H9 (cell line): ENCODE data around the gene ABLIM1. TPM values are rescaled to one million over a fixed set of nuclear protein-coding genes. Genes with fewer than 3 reads are reported as not detected.

Experiments
- DNase-seq: peaks from one replicate; pipeline ENCODE4 v3.0.0-alpha.2; 2017
- H2AFZ ChIP-seq: one replicate; pipeline ENCODE4 v1.6.1; 2013; ENCODE audit warnings: mild to moderate bottlenecking, low read length, control low read depth, moderate library complexity
- H2AK5ac ChIP-seq: 2 replicates; pipeline ENCODE4 v1.6.1; 2013; ENCODE audit warnings: low read length, control low read depth, mixed read lengths; ENCODE audit not compliant: insufficient read length
- H2BK120ac ChIP-seq: one replicate; pipeline ENCODE4 v1.6.1; 2013; ENCODE audit warnings: low read depth, mild to moderate bottlenecking, low read length, control low read depth, inconsistent platforms; ENCODE audit not compliant: poor library complexity, severe bottlenecking
- H2BK12ac ChIP-seq: 2 replicates; pipeline ENCODE4 v1.6.1; 2013; ENCODE audit warnings: low read length, control low read depth, mixed read lengths, low read depth; ENCODE audit not compliant: insufficient read length
- H2BK15ac ChIP-seq: 2 replicates; pipeline ENCODE4 v1.6.1; 2013; ENCODE audit warnings: low read depth, low read length, control low read depth
- H2BK20ac ChIP-seq: one replicate; pipeline ENCODE4 v1.6.1; 2013; ENCODE audit warnings: low read depth, mild to moderate bottlenecking, low read length, control low read depth, inconsistent platforms; ENCODE audit not compliant: poor library complexity, severe bottlenecking
- H2BK5ac ChIP-seq: 2 replicates; pipeline ENCODE4 v1.6.1; 2013; ENCODE audit warnings: low read length, control low read depth, mixed read lengths; ENCODE audit not compliant: insufficient read length
- H3K14ac ChIP-seq: 2 replicates; pipeline ENCODE4 v1.6.1; 2013; ENCODE audit warnings: low read length, control low read depth; ENCODE audit not compliant: insufficient read depth
- H3K18ac ChIP-seq: 2 replicates; pipeline ENCODE4 v1.6.1; 2013; ENCODE audit warnings: low read depth, mild to moderate bottlenecking, mixed read lengths, low read length, control low read depth; ENCODE audit not compliant: insufficient read length
- H3K23ac ChIP-seq: 2 replicates; pipeline ENCODE4 v1.6.1; 2013; ENCODE audit warnings: low read length, control low read depth, mixed read lengths, low read depth; ENCODE audit not compliant: insufficient read length
- H3K23me2 ChIP-seq: 2 replicates; pipeline ENCODE4 v1.6.1; 2013; ENCODE audit warnings: low read depth, mild to moderate bottlenecking, mixed read lengths, low read length, control low read depth; ENCODE audit not compliant: insufficient read length, poor library complexity, severe bottlenecking
- H3K27ac ChIP-seq: 2 replicates; pipeline ENCODE4 v1.5.1; 2013; ENCODE audit warnings: low read length, control low read depth, mixed read lengths, low read depth; ENCODE audit not compliant: insufficient read length
- H3K27me3 ChIP-seq: 2 replicates; pipeline ENCODE4 v1.6.1; 2013; ENCODE audit warnings: low read length, control low read depth, inconsistent platforms; ENCODE audit not compliant: insufficient read depth
- H3K4ac ChIP-seq: 2 replicates; pipeline ENCODE4 v1.6.1; 2013; ENCODE audit warnings: low read depth, mild to moderate bottlenecking, control low read depth, inconsistent platforms, low read length, moderate library complexity
- H3K4me1 ChIP-seq: 2 replicates; pipeline ENCODE4 v1.6.1; 2013; ENCODE audit warnings: low read length, control low read depth, inconsistent platforms; ENCODE audit not compliant: insufficient read depth
- H3K4me2 ChIP-seq: 2 replicates; pipeline ENCODE4 v1.6.1; 2013; ENCODE audit warnings: low read length, control low read depth, mixed read lengths; ENCODE audit not compliant: insufficient read length, insufficient read depth
- H3K56ac ChIP-seq: 2 replicates; pipeline ENCODE4 v1.6.1; 2013; ENCODE audit warnings: low read depth, mild to moderate bottlenecking, mixed read lengths, low read length, control low read depth; ENCODE audit not compliant: insufficient read length
- H3K79me1 ChIP-seq: 2 replicates; pipeline ENCODE4 v1.6.1; 2013; ENCODE audit warnings: low read depth, mild to moderate bottlenecking, moderate library complexity, low read length, control low read depth, inconsistent platforms; ENCODE audit not compliant: insufficient read depth, poor library complexity, severe bottlenecking
- H3K79me2 ChIP-seq: 2 replicates; pipeline ENCODE4 v1.6.1; 2013; ENCODE audit warnings: low read length, control low read depth, inconsistent platforms; ENCODE audit not compliant: insufficient read depth
- H3K9ac ChIP-seq: 2 replicates; pipeline ENCODE4 v1.6.1; 2013; ENCODE audit warnings: low read length, control low read depth, mixed read lengths; ENCODE audit not compliant: insufficient read length; ENCODE audit errors: extremely low read depth
- H3K9me3 ChIP-seq: one replicate; pipeline ENCODE4 v1.6.1; 2013; ENCODE audit warnings: low read depth, low read length, inconsistent platforms; ENCODE audit not compliant: control insufficient read depth
- H3T11ph ChIP-seq: one replicate; pipeline ENCODE4 v1.6.1; 2013; ENCODE audit warnings: mild to moderate bottlenecking, low read length, control low read depth, inconsistent platforms
- H4K20me1 ChIP-seq: one replicate; pipeline ENCODE4 v1.6.1; 2013; ENCODE audit not compliant: control insufficient read depth, insufficient read length, insufficient read depth
- H4K5ac ChIP-seq: 2 replicates; pipeline ENCODE4 v1.6.1; 2013; ENCODE audit warnings: low read depth, mild to moderate bottlenecking, mixed read lengths, low read length, control low read depth; ENCODE audit not compliant: insufficient read length
- H4K8ac ChIP-seq: replicated peaks from 2 replicates; pipeline ENCODE4 v1.6.1; 2013; ENCODE audit warnings: low read length, control low read depth, mixed read lengths, low read depth; ENCODE audit not compliant: insufficient read length
- H4K91ac ChIP-seq: 2 replicates; pipeline ENCODE4 v1.6.1; 2013; ENCODE audit warnings: low read depth, mild to moderate bottlenecking, moderate library complexity, mixed read lengths, low read length, control low read depth; ENCODE audit not compliant: insufficient read length
- H3K27ac Mint-ChIP-seq, 3 experiments: 2 replicates in 2 of 3; 3 replicates in 1 of 3; pipeline ENCODE4 v1.8.0; 2020 to 2021; ENCODE audit warnings: mixed read lengths in 3 of 3, mild to moderate bottlenecking in 1 of 3, moderate library complexity in 1 of 3
- H3K27me3 Mint-ChIP-seq: 2 replicates; pipeline ENCODE4 v1.8.0; 2021; ENCODE audit warnings: low read depth, mild to moderate bottlenecking, moderate library complexity, mixed read lengths
- H3K36me3 Mint-ChIP-seq, 3 experiments: 2 replicates in 2 of 3; 3 replicates in 1 of 3; pipeline ENCODE4 v1.8.0; 2020 to 2021; ENCODE audit warnings: low read depth in 3 of 3, mixed read lengths in 3 of 3; ENCODE audit not compliant: insufficient read depth in 1 of 3
- H3K4me1 Mint-ChIP-seq, 2 experiments: 2 replicates each; pipeline ENCODE4 v1.8.0; 2020; ENCODE audit warnings: mixed read lengths in 2 of 2
- H3K4me3 Mint-ChIP-seq, 2 experiments: 2 replicates in 1 of 2; 3 replicates in 1 of 2; pipeline ENCODE4 v1.8.0; 2020 to 2021; ENCODE audit warnings: mild to moderate bottlenecking in 2 of 2, mixed read lengths in 2 of 2, moderate library complexity in 1 of 2
- H3K9me3 Mint-ChIP-seq, 2 experiments: 2 replicates in 1 of 2; 3 replicates in 1 of 2; pipeline ENCODE4 v1.8.0; 2020; ENCODE audit warnings: mild to moderate bottlenecking in 2 of 2, mixed read lengths in 2 of 2, moderate library complexity in 1 of 2
- CTCF ChIP-seq: fragments of 200-600 bp; sonication (generic); conservative IDR thresholded peaks from 3 replicates; pipeline ENCODE4 v1.8.0; 2021; ENCODE audit warnings: antibody characterized with exemption, mild to moderate bottlenecking
- WGBS: extraction: QIAGEN DNeasy Blood & Tissue Kit; methylation state at CpG from one replicate; pipeline ENCODE4 v1.1.7; 2013; ENCODE audit warnings: missing lambda C conversion rate, low lambda C conversion rate, mixed read lengths; ENCODE audit not compliant: insufficient read length; ENCODE audit errors: extremely low coverage; 5-methylcytosine and 5-hydroxymethylcytosine counted together
- total RNA-seq: library from RNA; stranded (reverse); gene quantifications from 2 replicates; pipeline ENCODE4 v1.2.1, GENCODE V29; 2021

The ABLIM1 gene
- total RNA-seq, 1 experiment from 2014 or later = 32.1 TPM

- Histone ChIP-seq H3K56ac (no peak overlapping the region), H3K4me2 (no peak overlapping the region), H3K79me1 (no peaks in the 10 kb centered on the region), H4K20me1 (no peaks in the 10 kb centered on the region), H3K9me3 (no peaks in the 10 kb centered on the region), H3K4ac (no peak overlapping the region), H3K79me2 (no peaks in the 10 kb centered on the region), H2BK20ac (no peak overlapping the region), H3K27me3 (no peaks in the 10 kb centered on the region), H2BK12ac (no peak overlapping the region), H2BK120ac (no peak overlapping the region), H3K23ac (no peak overlapping the region), H3K9ac (no peak overlapping the region), H4K91ac (no peak overlapping the region), H3T11ph (no peak overlapping the region), H4K8ac (no peak overlapping the region), H3K4me1 (no peaks in the 10 kb centered on the region), H4K5ac (no peak overlapping the region), H3K14ac (no peak overlapping the region), H2BK5ac (no peak overlapping the region), H3K27ac (no peak overlapping the region), H2AK5ac (no peak overlapping the region), H2AFZ (no peak overlapping the region), H3K18ac (no peak overlapping the region), H2BK15ac (no peak overlapping the region), H3K23me2 (no peaks in the 10 kb centered on the region)
- Mint-ChIP-seq H3K4me3 (no peak overlapping the region), H3K27me3 (no peaks in the 10 kb centered on the region), H3K9me3 (no peaks in the 10 kb centered on the region), H3K4me1 (peaks cover 2 to 7% of the 10 kb centered on the region in 2 experiments; a peak in 2 of 4 replicates), H3K36me3 (peaks cover 5 to 9% (median 7%) of the 10 kb centered on the region in 3 experiments; a peak in 4 of 7 replicates), H3K27ac (no peak overlapping the region)
- TF ChIP-seq CTCF = no peak
- no peak for DNase-seq
- WGBS = no CpG with 5 or more reads among the region's 4 CpGs
These were observed 225.4 kb downstream of the ABLIM1 start for GRCh38 chr10:114432566-114433093.
